C4-2B (cell line): ENCODE data around the gene NOA1.

Experiments used
- CTCF ChIP-seq: fragments of 450-650 bp; conservative IDR thresholded peaks from 2 replicates; pipeline ENCODE4 v1.5.1; 2017; ENCODE audit warnings: mild to moderate bottlenecking
- ZFX ChIP-seq: fragments of 450-650 bp; IDR thresholded peaks from 2 replicates; pipeline ENCODE4 v1.6.1; 2017

DNA sequence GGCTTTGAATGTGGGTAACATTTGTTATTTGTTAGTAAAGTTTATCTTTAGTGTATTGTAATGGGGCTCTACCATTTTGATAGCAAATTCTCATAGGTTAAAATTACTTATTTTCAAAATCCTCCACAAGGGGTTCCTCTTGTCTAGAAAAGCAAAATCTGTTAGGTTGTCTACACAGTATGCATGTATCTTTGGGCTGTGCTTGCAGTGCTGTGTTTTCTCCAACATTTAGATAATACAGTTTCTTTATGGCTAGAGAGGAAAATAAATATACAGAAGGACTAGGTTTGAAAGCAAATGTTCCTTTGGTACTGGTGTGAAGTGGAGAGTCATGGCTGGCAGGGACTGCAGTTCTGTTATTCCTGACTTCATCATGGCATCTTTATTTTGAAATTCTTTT is 41.6 kb upstream of the NOA1 start:
- no peak for TF ChIP-seq CTCF
- no peak for TF ChIP-seq ZFX
